Memory B cell (primary cell): ENCODE data around the gene FSCN2.

ENCODE experiments used
- ATAC-seq: fragments of 150-1000 bp; cut with Tn5 transposase; 2 replicates; pipeline ENCODE4 v1.10.0; 2021; ENCODE audit warnings: low read depth, mild to moderate bottlenecking, moderate library complexity
- DNase-seq, 2 donors: peaks; one replicate each; pipeline ENCODE4 v3.0.0; 2022; ENCODE audit warnings: low spot score in 2 of 2
- H3K27ac Mint-ChIP-seq: one replicate; pipeline ENCODE4 v1.8.0; 2022; ENCODE audit warnings: mild to moderate bottlenecking, moderate library complexity, mixed read lengths
- H3K27me3 Mint-ChIP-seq: one replicate; pipeline ENCODE4 v1.8.0; 2022; ENCODE audit warnings: mixed read lengths
- H3K36me3 Mint-ChIP-seq: one replicate; pipeline ENCODE4 v1.8.0; 2022; ENCODE audit warnings: mild to moderate bottlenecking, mixed read lengths
- H3K4me1 Mint-ChIP-seq: one replicate; pipeline ENCODE4 v1.8.0; 2022; ENCODE audit warnings: mixed read lengths
- H3K4me3 Mint-ChIP-seq: one replicate; pipeline ENCODE4 v1.8.0; 2022; ENCODE audit warnings: mild to moderate bottlenecking, moderate library complexity, mixed read lengths
- H3K9me3 Mint-ChIP-seq: one replicate; pipeline ENCODE4 v1.8.0; 2022; ENCODE audit warnings: mixed read lengths

The FSCN2 gene

GRCh38 chr17:81487487-81488275 lies 40.5 kb upstream of the FSCN2 start:
- ATAC-seq (peak; percentile 41), DNase-seq (peak in 1 of 2 donors; percentile 62)
- H3K27me3 Mint-ChIP-seq: peaks cover 12% of the 10 kb centered on the region
- H3K4me1 Mint-ChIP-seq: peaks cover 9% of the 10 kb centered on the region
- H3K36me3 Mint-ChIP-seq: no peaks in the 10 kb centered on the region
- peak overlapping the region; percentile 47 for H3K4me3 Mint-ChIP-seq
- H3K9me3 Mint-ChIP-seq: no peaks in the 10 kb centered on the region
- H3K27ac Mint-ChIP-seq: no peak overlapping the region

- Mint-ChIP-seq H3K27ac (no peak overlapping the region), H3K4me1 (peaks cover 4% of the 10 kb centered on the region), H3K4me3 (peak overlapping the region; percentile 2), H3K9me3 (no peaks in the 10 kb centered on the region), H3K36me3 (no peaks in the 10 kb centered on the region), H3K27me3 (peaks cover 15% of the 10 kb centered on the region)
- DNase-seq: no peak
- ATAC-seq: no peak
Measured at GRCh38 chr17:81488276-81488860, 39.8 kb upstream of the FSCN2 start.

- Mint-ChIP-seq H3K4me3 (peak overlapping the region; percentile 37), H3K27me3 (peaks cover 16% of the 10 kb centered on the region), H3K4me1 (peaks cover 4% of the 10 kb centered on the region), H3K27ac (no peak overlapping the region), H3K36me3 (no peaks in the 10 kb centered on the region), H3K9me3 (no peaks in the 10 kb centered on the region)
- ATAC-seq (no peak), DNase-seq (no peak)
Measured at GRCh38 chr17:81489012-81489997, 38.9 kb upstream of the FSCN2 start.

GRCh38 chr17:81489998-81490992 lies 37.9 kb upstream of the FSCN2 start:
- H3K9me3 Mint-ChIP-seq: no peaks in the 10 kb centered on the region
- H3K27ac Mint-ChIP-seq: no peak overlapping the region
- no peak overlapping the region for H3K4me3 Mint-ChIP-seq
- H3K36me3 Mint-ChIP-seq: no peaks in the 10 kb centered on the region
- ATAC-seq: no peak
- peaks cover 23% of the 10 kb centered on the region for H3K27me3 Mint-ChIP-seq
- peaks cover 8% of the 10 kb centered on the region for H3K4me1 Mint-ChIP-seq
- DNase-seq: no peak

- ATAC-seq (no peak), DNase-seq (no peak)
- no peaks in the 10 kb centered on the region for H3K36me3 Mint-ChIP-seq
- H3K9me3 Mint-ChIP-seq: no peaks in the 10 kb centered on the region
- no peak overlapping the region for H3K27ac Mint-ChIP-seq
- peaks cover 19% of the 10 kb centered on the region for H3K27me3 Mint-ChIP-seq
- no peak overlapping the region for H3K4me3 Mint-ChIP-seq
- peaks cover 8% of the 10 kb centered on the region for H3K4me1 Mint-ChIP-seq
Measured at GRCh38 chr17:81491181-81491581, 37.0 kb upstream of the FSCN2 start.

GRCh38 chr17:81491761-81492160 lies 36.4 kb upstream of the FSCN2 start:
- H3K27me3 Mint-ChIP-seq: peaks cover 19% of the 10 kb centered on the region
- no peak overlapping the region for H3K27ac Mint-ChIP-seq
- H3K4me3 Mint-ChIP-seq: no peak overlapping the region

GRCh38 chr17:81492202-81492601 lies 36.0 kb upstream of the FSCN2 start:
- Mint-ChIP-seq H3K4me1 (peaks cover 8% of the 10 kb centered on the region), H3K9me3 (no peaks in the 10 kb centered on the region), H3K36me3 (no peaks in the 10 kb centered on the region), H3K4me3 (no peak overlapping the region), H3K27me3 (peaks cover 19% of the 10 kb centered on the region), H3K27ac (no peak overlapping the region)
- no peak for ATAC-seq
- DNase-seq: no peak

More at GRCh38 chr17:81491761-81492160, 36.4 kb upstream of the FSCN2 start:
- H3K36me3 Mint-ChIP-seq: no peaks in the 10 kb centered on the region
- no peaks in the 10 kb centered on the region for H3K9me3 Mint-ChIP-seq
- no peak for DNase-seq
- ATAC-seq: no peak
- H3K4me1 Mint-ChIP-seq: peaks cover 8% of the 10 kb centered on the region

- DNase-seq (no peak), ATAC-seq (no peak)
- no peak overlapping the region for H3K27ac Mint-ChIP-seq
- H3K9me3 Mint-ChIP-seq: no peaks in the 10 kb centered on the region
- H3K36me3 Mint-ChIP-seq: no peaks in the 10 kb centered on the region
- no peak overlapping the region for H3K4me3 Mint-ChIP-seq
- H3K27me3 Mint-ChIP-seq: peaks cover 19% of the 10 kb centered on the region
- H3K4me1 Mint-ChIP-seq: peaks cover 8% of the 10 kb centered on the region
Measured at GRCh38 chr17:81492706-81493105, 35.5 kb upstream of the FSCN2 start.

GRCh38 chr17:81493198-81494038 lies 34.8 kb upstream of the FSCN2 start:
- Mint-ChIP-seq H3K27me3 (peaks cover 19% of the 10 kb centered on the region), H3K27ac (no peak overlapping the region), H3K9me3 (no peaks in the 10 kb centered on the region), H3K36me3 (no peaks in the 10 kb centered on the region), H3K4me3 (no peak overlapping the region), H3K4me1 (peaks cover 8% of the 10 kb centered on the region)
- no peak for ATAC-seq
- no peak for DNase-seq

GRCh38 chr17:81494626-81495377 lies 33.4 kb upstream of the FSCN2 start:
- ATAC-seq (no peak), DNase-seq (no peak)
- Mint-ChIP-seq H3K9me3 (no peaks in the 10 kb centered on the region), H3K27me3 (peaks cover 19% of the 10 kb centered on the region), H3K27ac (no peak overlapping the region), H3K36me3 (no peaks in the 10 kb centered on the region), H3K4me1 (peaks cover 4% of the 10 kb centered on the region), H3K4me3 (no peak overlapping the region)

- H3K27me3 Mint-ChIP-seq: peaks cover 7% of the 10 kb centered on the region
- H3K4me1 Mint-ChIP-seq: peaks cover 6% of the 10 kb centered on the region
- no peak for DNase-seq
Measured at GRCh38 chr17:81498953-81499600, 29.1 kb upstream of the FSCN2 start.

GRCh38 chr17:81499601-81499970 lies 28.6 kb upstream of the FSCN2 start:
- Mint-ChIP-seq H3K36me3 (no peaks in the 10 kb centered on the region), H3K4me3 (no peak overlapping the region), H3K27me3 (peaks cover 4% of the 10 kb centered on the region), H3K27ac (no peak overlapping the region), H3K9me3 (no peaks in the 10 kb centered on the region), H3K4me1 (peaks cover 6% of the 10 kb centered on the region)
- DNase-seq: no peak
- ATAC-seq: no peak

More at GRCh38 chr17:81498953-81499600, 29.1 kb upstream of the FSCN2 start:
- Mint-ChIP-seq H3K27ac (no peak overlapping the region), H3K9me3 (no peaks in the 10 kb centered on the region), H3K36me3 (no peaks in the 10 kb centered on the region), H3K4me3 (no peak overlapping the region)
- ATAC-seq: no peak
